ENCODE data around the gene SNX8. TPM values are rescaled to one million over a fixed set of nuclear protein-coding genes. Genes with fewer than 3 reads are reported as not detected.
A peak's percentile ranks its signal among the peaks of the same experiment; 100 is the strongest.

SNX8 gene
- total RNA-seq, 1 experiment from 2014 or later: 139 TPM

- intact Hi-C loops (cut with micrococcal nuclease; ENCODE audit: unreplicated experiment): no loop called here
- POLR2A ChIA-PET: no interaction called here
- in situ Hi-C loops (cut with HindIII; ENCODE audit: low pct_unique_long_range_greater_than_20kb, low sequenced_read_pairs): no loop called here
Observed at GRCh38 chr7:2261611-2262010, 52.6 kb downstream of the SNX8 start.

DNA sequence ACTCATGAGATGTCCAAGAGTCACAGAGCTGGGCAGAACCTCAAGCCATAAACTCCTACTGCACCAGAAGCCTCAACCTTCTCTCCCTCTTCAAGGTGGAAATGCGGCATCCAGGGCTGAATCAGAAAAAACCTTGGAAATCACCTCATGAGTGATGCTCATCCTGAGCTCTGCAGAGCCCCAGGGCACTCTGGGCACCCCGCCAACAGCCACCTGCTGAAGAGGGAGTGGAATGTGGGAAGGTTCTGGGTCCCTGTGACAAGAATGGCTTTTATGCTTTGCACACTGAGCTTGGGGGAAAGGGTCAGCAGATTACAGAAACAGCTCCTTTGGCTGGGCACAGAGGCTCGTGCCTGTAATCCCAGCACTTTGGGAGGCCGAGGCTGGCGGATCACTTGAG lies 53.4 kb downstream of the SNX8 start:
- Histone ChIP-seq H3K27ac (ENCODE audit: low read length) (no peak overlapping the region), H3K4me3 (ENCODE audit: low read depth in 2 of 2, low read length in 2 of 2) (no peak overlapping the region), H3K9me3 (ENCODE audit: control insufficient read depth, insufficient read depth, low read depth, low read length) (no peaks in the 10 kb centered on the region), H3K36me3 (ENCODE audit: control insufficient read depth, insufficient read depth, low read length) (no peaks in the 10 kb centered on the region; the same call in 1 of the 2 replicates), H3K4me1 (ENCODE audit: control insufficient read depth, insufficient read depth, low read length) (peaks cover 3% of the 10 kb centered on the region; the same call in 1 of the 2 replicates), H3K27me3 (ENCODE audit: control insufficient read depth, insufficient read depth, low read length) (no peaks in the 10 kb centered on the region)
- TF ChIP-seq TCF7L2 (IDR thresholded peaks at IDR 0.05; ENCODE audit: low read depth, low read length) (no peak), SIN3A (IDR thresholded peaks at IDR 0.05; ENCODE audit: borderline replicate concordance, insufficient read depth, low read depth, low read length) (no peak), POLR2AphosphoS5 (IDR thresholded peaks at IDR 0.05; ENCODE audit: low read depth, low read length) (no peak), REST (IDR thresholded peaks at IDR 0.05; ENCODE audit: insufficient read depth in 1 of 2, low read depth in 2 of 2, low read length in 1 of 2) (no peak)
- TF ChIP-seq, protein P1, sequence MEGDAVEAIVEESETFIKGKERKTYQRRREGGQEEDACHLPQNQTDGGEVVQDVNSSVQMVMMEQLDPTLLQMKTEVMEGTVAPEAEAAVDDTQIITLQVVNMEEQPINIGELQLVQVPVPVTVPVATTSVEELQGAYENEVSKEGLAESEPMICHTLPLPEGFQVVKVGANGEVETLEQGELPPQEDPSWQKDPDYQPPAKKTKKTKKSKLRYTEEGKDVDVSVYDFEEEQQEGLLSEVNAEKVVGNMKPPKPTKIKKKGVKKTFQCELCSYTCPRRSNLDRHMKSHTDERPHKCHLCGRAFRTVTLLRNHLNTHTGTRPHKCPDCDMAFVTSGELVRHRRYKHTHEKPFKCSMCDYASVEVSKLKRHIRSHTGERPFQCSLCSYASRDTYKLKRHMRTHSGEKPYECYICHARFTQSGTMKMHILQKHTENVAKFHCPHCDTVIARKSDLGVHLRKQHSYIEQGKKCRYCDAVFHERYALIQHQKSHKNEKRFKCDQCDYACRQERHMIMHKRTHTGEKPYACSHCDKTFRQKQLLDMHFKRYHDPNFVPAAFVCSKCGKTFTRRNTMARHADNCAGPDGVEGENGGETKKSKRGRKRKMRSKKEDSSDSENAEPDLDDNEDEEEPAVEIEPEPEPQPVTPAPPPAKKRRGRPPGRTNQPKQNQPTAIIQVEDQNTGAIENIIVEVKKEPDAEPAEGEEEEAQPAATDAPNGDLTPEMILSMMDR (IDR thresholded peaks at IDR 0.05): no peak
- DNase-seq (ENCODE audit: low read depth, low spot score) (no peak), ATAC-seq (peak; percentile 76)
- POLR2A ChIA-PET: no interaction called here
- intact Hi-C loops (cut with micrococcal nuclease; ENCODE audit: unreplicated experiment): no loop called here
- CTCF ChIA-PET: interaction anchor here (0.6 kb wide), 1 partner anchor 89 kb away, joined by 3 read pairs; no protein-coding TSS in a partner anchor
- no TSS peak for BruUV-seq (replicated peaks)
- in situ Hi-C loops (cut with HindIII; ENCODE audit: low pct_unique_long_range_greater_than_20kb, low sequenced_read_pairs): no loop called here

More at GRCh38 chr7:2261611-2262010, 52.6 kb downstream of the SNX8 start:
- TF ChIP-seq, protein P1 (IDR thresholded peaks at IDR 0.05): no peak
- TF ChIP-seq REST (IDR thresholded peaks at IDR 0.05; ENCODE audit: insufficient read depth in 1 of 2, low read depth in 2 of 2, low read length in 1 of 2) (no peak), TCF7L2 (IDR thresholded peaks at IDR 0.05; ENCODE audit: low read depth, low read length) (no peak), POLR2AphosphoS5 (IDR thresholded peaks at IDR 0.05; ENCODE audit: low read depth, low read length) (no peak), SIN3A (IDR thresholded peaks at IDR 0.05; ENCODE audit: borderline replicate concordance, insufficient read depth, low read depth, low read length) (no peak)
- H3K9me3 ChIP-seq (ENCODE audit: control insufficient read depth, insufficient read depth, low read depth, low read length): no peaks in the 10 kb centered on the region
- H3K4me1 ChIP-seq (ENCODE audit: control insufficient read depth, insufficient read depth, low read length): peaks cover 5% of the 10 kb centered on the region
- H3K36me3 ChIP-seq (ENCODE audit: control insufficient read depth, insufficient read depth, low read length): no peaks in the 10 kb centered on the region; the same call in 1 of the 2 replicates
- ATAC-seq: no peak
- DNase-seq (ENCODE audit: low read depth, low spot score): no peak
- BruUV-seq (replicated peaks): no TSS peak
- no peak overlapping the region for H3K27ac ChIP-seq (ENCODE audit: low read length)
- no peak overlapping the region for H3K4me3 ChIP-seq (ENCODE audit: low read depth in 2 of 2, low read length in 2 of 2)
- no peaks in the 10 kb centered on the region for H3K27me3 ChIP-seq (ENCODE audit: control insufficient read depth, insufficient read depth, low read length)
- CTCF ChIA-PET: no interaction called here
